Measurements from ENCODE around the gene HPCAL1. TPM values are rescaled to one million over a fixed set of nuclear protein-coding genes. Genes with fewer than 3 reads are reported as not detected.

Gene HPCAL1
- total and polyA plus RNA-seq, 9 donors, result 18.8 to 51.0 (median 30.1) TPM

DNA sequence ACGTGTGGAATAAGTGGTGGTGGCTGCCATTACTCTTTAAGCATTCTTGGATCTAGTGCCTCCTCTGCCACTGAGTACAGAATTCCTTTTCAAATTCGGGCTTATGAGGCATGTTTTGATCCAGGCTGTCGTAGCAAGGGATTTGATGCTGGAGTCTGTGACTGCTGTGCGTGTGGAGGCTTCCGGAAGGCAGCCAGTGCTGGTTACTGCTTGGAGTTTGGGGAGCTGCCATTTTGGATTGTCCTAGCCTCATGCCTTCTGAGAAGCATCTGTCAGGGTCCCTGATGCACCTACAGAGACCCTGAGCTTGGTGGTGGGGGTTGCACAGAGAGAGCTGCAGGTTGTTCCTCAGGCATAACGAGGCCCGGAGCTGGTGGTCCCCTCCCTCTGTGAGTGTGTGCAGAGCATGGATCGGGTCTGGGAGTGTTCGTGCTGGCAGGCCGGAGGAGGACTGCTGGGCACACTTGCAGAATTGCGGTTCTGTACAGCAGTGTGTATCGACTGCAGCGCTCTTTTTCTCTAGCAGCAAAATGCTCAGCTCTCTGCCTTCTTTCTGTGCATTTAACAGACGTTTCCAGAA, 7.7 kb downstream of the HPCAL1 start:
- WGBS (ENCODE audit: insufficient coverage), result 79% methylated on average over 8 of the region's 14 CpGs
- no peak overlapping the region for H3K4me3 ChIP-seq (ENCODE audit: low read length)
- no peak overlapping the region for H3K27ac ChIP-seq (ENCODE audit: low read length)
- H3K36me3 ChIP-seq (ENCODE audit: control insufficient read depth, insufficient read depth, low read length), result no peaks in the 10 kb centered on the region
- H3K9me3 ChIP-seq (replicated peaks; ENCODE audit: control insufficient read depth, low read depth, low read length), result no peaks in the 10 kb centered on the region
- no peak for DNase-seq
- peaks cover 10% of the 10 kb centered on the region for H3K27me3 ChIP-seq (ENCODE audit: control insufficient read depth, insufficient read depth, low read length)
- H3K4me1 ChIP-seq (ENCODE audit: control insufficient read depth, insufficient read depth, low read length), result peaks cover under 1% of the 10 kb centered on the region

DNA sequence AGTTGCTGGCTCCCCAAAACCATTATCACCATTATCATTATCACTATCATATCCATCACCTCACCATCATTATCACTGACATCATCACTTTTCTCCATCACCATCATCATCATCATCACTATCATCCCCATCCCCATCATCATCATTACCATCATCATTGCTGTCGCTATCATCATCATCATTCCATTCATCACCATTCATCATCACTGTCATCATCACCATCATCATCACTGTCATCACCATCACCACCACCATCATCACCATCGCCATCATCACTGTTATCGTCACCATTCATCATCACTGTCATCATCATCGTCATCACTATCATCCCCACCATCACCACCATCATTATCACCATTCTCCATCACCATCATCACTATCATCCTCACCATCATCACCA, 9.0 kb downstream of the HPCAL1 start:
- no peak for DNase-seq
- H3K4me3 ChIP-seq (ENCODE audit: low read length), result no peak overlapping the region
- WGBS (ENCODE audit: insufficient coverage), result 73% methylated on average over 4 of the region's 4 CpGs

DNA sequence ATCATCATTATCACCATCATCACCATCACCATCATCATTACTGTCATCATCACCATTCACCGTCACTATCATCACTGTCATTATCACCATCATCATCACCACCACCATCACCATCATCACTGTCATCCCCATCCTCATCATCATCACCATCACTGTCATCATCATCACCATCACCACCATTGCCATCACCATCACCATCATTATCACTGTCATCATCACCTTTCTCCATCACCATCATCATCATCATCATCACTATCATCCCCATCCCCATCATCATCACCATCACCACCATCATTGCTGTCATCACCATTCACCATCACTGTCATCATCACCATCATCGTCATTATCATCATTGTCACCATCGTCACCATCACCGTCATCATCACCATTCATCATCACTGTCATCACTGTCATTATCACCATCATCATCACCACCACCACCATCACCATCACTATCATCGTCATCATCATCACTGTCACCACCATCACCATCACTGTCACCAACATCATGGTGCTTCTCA, 9.8 kb downstream of the HPCAL1 start:
- Histone ChIP-seq H3K36me3 (ENCODE audit: control insufficient read depth, insufficient read depth, low read length) (no peaks in the 10 kb centered on the region), H3K9me3 (replicated peaks; ENCODE audit: control insufficient read depth, low read depth, low read length) (no peaks in the 10 kb centered on the region), H3K4me3 (ENCODE audit: low read length) (no peak overlapping the region), H3K27ac (ENCODE audit: low read length) (no peak overlapping the region), H3K27me3 (ENCODE audit: control insufficient read depth, insufficient read depth, low read length) (no peaks in the 10 kb centered on the region), H3K4me1 (ENCODE audit: control insufficient read depth, insufficient read depth, low read length) (no peaks in the 10 kb centered on the region)
- WGBS (ENCODE audit: insufficient coverage), result 74% methylated on average over 5 of the region's 5 CpGs
- DNase-seq, result no peak

More for the DNA sequence above, 9.0 kb downstream of the HPCAL1 start:
- no peaks in the 10 kb centered on the region for H3K36me3 ChIP-seq (ENCODE audit: control insufficient read depth, insufficient read depth, low read length)
- H3K27me3 ChIP-seq (ENCODE audit: control insufficient read depth, insufficient read depth, low read length), result no peaks in the 10 kb centered on the region
- no peak overlapping the region for H3K27ac ChIP-seq (ENCODE audit: low read length)
- H3K4me1 ChIP-seq (ENCODE audit: control insufficient read depth, insufficient read depth, low read length), result no peaks in the 10 kb centered on the region
- no peaks in the 10 kb centered on the region for H3K9me3 ChIP-seq (replicated peaks; ENCODE audit: control insufficient read depth, low read depth, low read length)

DNA sequence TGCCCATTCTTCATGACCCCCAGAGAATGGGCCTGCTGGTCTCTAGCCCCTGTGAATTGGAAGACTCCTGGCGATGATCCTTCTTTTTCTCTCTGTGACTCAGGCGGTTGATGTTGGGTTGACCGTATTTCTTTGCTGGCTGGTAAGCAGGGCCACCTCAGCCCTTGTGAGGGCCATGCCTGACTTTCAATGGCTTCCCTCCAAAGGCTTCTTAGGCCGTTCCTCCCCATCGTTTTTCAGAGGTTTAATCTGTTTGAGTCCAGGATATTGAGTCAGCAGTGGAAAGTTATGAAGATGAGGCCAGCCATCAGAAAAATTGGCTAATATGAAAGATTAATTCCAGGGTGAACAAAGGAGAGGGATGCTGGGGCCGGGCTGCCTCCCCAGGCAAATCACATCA, 13.6 kb downstream of the HPCAL1 start:
- Histone ChIP-seq H3K9me3 (replicated peaks; ENCODE audit: control insufficient read depth, low read depth, low read length) (no peaks in the 10 kb centered on the region), H3K27ac (ENCODE audit: low read length) (no peak overlapping the region), H3K4me1 (ENCODE audit: control insufficient read depth, insufficient read depth, low read length) (no peaks in the 10 kb centered on the region), H3K36me3 (ENCODE audit: control insufficient read depth, insufficient read depth, low read length) (no peaks in the 10 kb centered on the region), H3K27me3 (ENCODE audit: control insufficient read depth, insufficient read depth, low read length) (no peaks in the 10 kb centered on the region), H3K4me3 (ENCODE audit: low read length) (no peak overlapping the region)
- no peak for DNase-seq
- 86% methylated on average over 1 of the region's 6 CpGs for WGBS (ENCODE audit: insufficient coverage)

DNA sequence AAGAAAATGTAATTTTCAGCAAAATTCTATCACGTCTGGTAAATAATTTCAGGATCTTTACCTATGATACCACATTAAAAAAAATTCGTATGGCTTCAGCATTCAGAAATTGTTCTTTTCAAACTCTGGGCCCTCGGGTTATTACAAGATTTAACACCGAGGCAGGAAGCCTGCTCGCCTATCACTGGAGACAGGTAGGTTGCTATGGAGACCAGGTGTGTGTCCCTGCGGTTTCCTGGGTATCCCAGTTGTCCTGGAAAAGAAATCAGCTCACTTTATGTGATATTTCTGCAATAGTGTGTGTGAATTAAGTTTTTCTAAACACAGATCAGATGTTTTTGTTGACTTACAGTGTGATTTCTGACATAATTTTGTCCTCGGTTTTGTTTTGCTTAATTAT, 14.2 kb downstream of the HPCAL1 start:
- H3K36me3 ChIP-seq (ENCODE audit: control insufficient read depth, insufficient read depth, low read length), result no peaks in the 10 kb centered on the region
- H3K27ac ChIP-seq (ENCODE audit: low read length), result no peak overlapping the region
- no peaks in the 10 kb centered on the region for H3K27me3 ChIP-seq (ENCODE audit: control insufficient read depth, insufficient read depth, low read length)
- no peaks in the 10 kb centered on the region for H3K9me3 ChIP-seq (replicated peaks; ENCODE audit: control insufficient read depth, low read depth, low read length)
- no peak overlapping the region for H3K4me3 ChIP-seq (ENCODE audit: low read length)
- DNase-seq, result no peak
- no peaks in the 10 kb centered on the region for H3K4me1 ChIP-seq (ENCODE audit: control insufficient read depth, insufficient read depth, low read length)
- 61% methylated on average over 5 of the region's 7 CpGs for WGBS (ENCODE audit: insufficient coverage)

DNA sequence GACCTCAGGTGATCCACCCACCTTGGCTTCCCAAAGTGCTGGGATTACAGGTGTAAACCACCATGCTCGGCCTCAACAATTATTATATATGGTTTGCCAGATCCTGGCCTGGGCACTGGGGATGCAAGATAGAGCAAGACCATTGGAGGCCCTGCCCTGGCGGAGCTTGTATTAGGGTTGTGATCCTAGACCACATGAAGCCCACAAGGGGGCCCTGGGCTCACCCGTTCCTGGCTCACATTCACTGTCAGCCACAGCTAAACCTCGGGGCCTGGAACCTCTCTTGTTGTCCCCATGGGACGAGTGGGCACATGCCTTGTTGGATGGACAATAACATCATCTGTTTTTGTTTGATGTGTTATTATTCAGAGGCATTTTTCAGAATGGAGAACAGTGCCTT, 14.9 kb downstream of the HPCAL1 start:
- H3K36me3 ChIP-seq (ENCODE audit: control insufficient read depth, insufficient read depth, low read length), result no peaks in the 10 kb centered on the region
- no peaks in the 10 kb centered on the region for H3K4me1 ChIP-seq (ENCODE audit: control insufficient read depth, insufficient read depth, low read length)
- DNase-seq, result no peak
- 60% methylated on average over 2 of the region's 5 CpGs for WGBS (ENCODE audit: insufficient coverage)
- H3K9me3 ChIP-seq (replicated peaks; ENCODE audit: control insufficient read depth, low read depth, low read length), result peaks cover 2% of the 10 kb centered on the region
- H3K27me3 ChIP-seq (ENCODE audit: control insufficient read depth, insufficient read depth, low read length), result no peaks in the 10 kb centered on the region
- H3K27ac ChIP-seq (ENCODE audit: low read length), result no peak overlapping the region
- H3K4me3 ChIP-seq (ENCODE audit: low read length), result no peak overlapping the region

DNA sequence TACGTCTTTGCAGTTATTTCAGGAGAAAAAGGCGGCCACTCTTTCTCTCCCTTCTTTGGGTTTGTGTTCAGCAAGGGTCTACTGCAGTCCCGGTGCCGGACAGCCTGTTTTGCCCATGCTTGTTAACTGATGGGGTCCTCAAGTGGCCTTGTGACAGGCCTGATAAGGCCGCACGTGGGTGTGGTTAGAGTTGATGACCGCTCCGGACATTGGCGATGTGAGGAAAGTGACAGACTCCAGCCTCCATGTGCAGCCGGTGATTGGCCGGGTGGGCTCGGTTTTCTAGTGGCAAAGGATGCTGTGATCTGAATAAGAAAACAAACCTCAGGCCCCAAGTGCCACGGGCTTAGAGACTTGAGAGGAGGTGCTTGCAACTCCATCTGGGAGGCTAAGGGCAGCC, 15.6 kb downstream of the HPCAL1 start:
- H3K9me3 ChIP-seq (replicated peaks; ENCODE audit: control insufficient read depth, low read depth, low read length), result peaks cover 2% of the 10 kb centered on the region
- DNase-seq, result no peak
- no peaks in the 10 kb centered on the region for H3K4me1 ChIP-seq (ENCODE audit: control insufficient read depth, insufficient read depth, low read length)
- H3K27ac ChIP-seq (ENCODE audit: low read length), result no peak overlapping the region
- no peak overlapping the region for H3K4me3 ChIP-seq (ENCODE audit: low read length)
- WGBS (ENCODE audit: insufficient coverage), result 91% methylated on average over 12 of the region's 13 CpGs
- H3K36me3 ChIP-seq (ENCODE audit: control insufficient read depth, insufficient read depth, low read length), result no peaks in the 10 kb centered on the region
- H3K27me3 ChIP-seq (ENCODE audit: control insufficient read depth, insufficient read depth, low read length), result no peaks in the 10 kb centered on the region

DNA sequence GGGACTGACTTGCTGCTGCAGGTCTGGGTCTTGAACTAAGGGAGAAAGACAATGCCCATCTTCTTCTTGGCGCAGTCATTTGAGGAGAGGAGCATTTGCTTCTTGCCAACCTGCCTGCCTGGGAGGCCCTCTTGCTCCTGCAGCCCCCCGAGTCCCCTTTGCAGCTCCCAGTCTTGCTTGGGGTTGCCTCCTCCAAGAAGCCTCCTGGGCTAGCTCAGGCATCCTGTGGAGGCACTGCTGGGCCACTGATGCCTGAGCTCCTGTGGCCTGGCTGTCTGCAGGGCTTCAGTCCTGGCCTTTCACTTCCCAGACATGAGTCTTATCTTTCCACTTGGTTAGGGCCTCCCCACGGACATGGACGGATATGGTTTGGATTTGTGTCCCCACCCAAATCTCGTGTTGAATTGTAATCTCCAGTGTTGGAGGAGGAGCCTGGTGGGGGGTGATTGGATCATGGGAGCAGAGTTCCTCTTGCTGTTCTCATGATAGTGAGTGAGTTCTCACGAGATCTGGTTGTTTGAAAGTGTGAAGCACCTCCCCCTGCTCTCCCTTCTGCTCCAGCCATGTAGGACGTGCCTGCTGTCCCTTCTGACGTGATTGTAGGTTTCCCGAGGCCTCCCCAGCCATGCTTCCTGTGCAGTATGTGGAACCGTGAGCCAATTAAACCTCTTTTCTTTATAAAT, 17.3 kb downstream of the HPCAL1 start:
- WGBS (ENCODE audit: insufficient coverage), result 68% methylated on average over 7 of the region's 10 CpGs
- H3K4me1 ChIP-seq (ENCODE audit: control insufficient read depth, insufficient read depth, low read length), result no peaks in the 10 kb centered on the region
- H3K4me3 ChIP-seq (ENCODE audit: low read length), result no peak overlapping the region
- no peaks in the 10 kb centered on the region for H3K27me3 ChIP-seq (ENCODE audit: control insufficient read depth, insufficient read depth, low read length)
- H3K27ac ChIP-seq (ENCODE audit: low read length), result no peak overlapping the region
- H3K36me3 ChIP-seq (ENCODE audit: control insufficient read depth, insufficient read depth, low read length), result no peaks in the 10 kb centered on the region
- DNase-seq, result no peak
- H3K9me3 ChIP-seq (replicated peaks; ENCODE audit: control insufficient read depth, low read depth, low read length), result peaks cover 2% of the 10 kb centered on the region

DNA sequence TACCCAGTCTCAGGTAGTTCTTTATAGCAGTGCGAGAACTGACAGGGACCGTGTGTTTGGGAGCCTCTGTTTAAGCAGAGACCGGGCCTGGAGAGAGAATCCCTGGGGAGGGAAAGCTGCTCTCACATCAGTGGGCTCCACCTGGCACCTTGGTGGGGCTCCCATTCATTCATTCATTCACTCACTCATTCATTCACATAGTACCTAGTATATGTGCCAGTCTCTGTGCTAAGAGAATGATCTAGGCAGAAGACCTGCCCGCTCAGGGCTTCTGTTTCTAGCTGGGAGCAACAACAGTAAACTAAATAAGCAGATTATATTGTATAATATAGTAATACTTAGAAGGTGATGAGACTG, 17.8 kb downstream of the HPCAL1 start:
- Histone ChIP-seq H3K36me3 (ENCODE audit: control insufficient read depth, insufficient read depth, low read length) (no peaks in the 10 kb centered on the region), H3K9me3 (replicated peaks; ENCODE audit: control insufficient read depth, low read depth, low read length) (peaks cover 2% of the 10 kb centered on the region), H3K27ac (ENCODE audit: low read length) (no peak overlapping the region), H3K27me3 (ENCODE audit: control insufficient read depth, insufficient read depth, low read length) (no peaks in the 10 kb centered on the region), H3K4me3 (ENCODE audit: low read length) (no peak overlapping the region), H3K4me1 (ENCODE audit: control insufficient read depth, insufficient read depth, low read length) (peaks cover 1% of the 10 kb centered on the region)
- DNase-seq, result no peak
- no CpG with 5 or more reads among the region's 4 CpGs for WGBS (ENCODE audit: insufficient coverage)

DNA sequence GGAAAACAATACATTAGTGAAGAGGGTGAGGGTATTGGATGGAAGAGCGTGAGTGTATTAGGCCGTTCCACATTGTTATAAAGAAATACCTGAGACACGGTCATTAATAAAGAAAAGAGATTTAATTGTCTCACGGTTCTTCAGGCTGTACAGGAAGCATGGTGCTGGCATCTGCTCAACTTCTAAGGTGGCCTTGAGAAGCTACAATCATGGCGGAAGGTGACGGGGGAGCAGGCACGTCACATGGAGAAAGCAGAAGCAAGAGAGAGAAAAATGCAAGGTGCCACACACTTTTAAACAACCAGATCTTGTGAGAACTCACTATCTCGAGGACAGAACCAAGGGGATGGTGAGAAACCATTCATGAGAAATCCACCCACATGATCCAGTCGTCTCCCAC, 18.2 kb downstream of the HPCAL1 start:
- 98% methylated on average over 6 of the region's 9 CpGs for WGBS (ENCODE audit: insufficient coverage)

More for the DNA sequence above, 18.2 kb downstream of the HPCAL1 start:
- peaks cover 2% of the 10 kb centered on the region for H3K9me3 ChIP-seq (replicated peaks; ENCODE audit: control insufficient read depth, low read depth, low read length)
- DNase-seq, result no peak
- no peaks in the 10 kb centered on the region for H3K36me3 ChIP-seq (ENCODE audit: control insufficient read depth, insufficient read depth, low read length)
- H3K4me3 ChIP-seq (ENCODE audit: low read length), result no peak overlapping the region
- no peak overlapping the region for H3K27ac ChIP-seq (ENCODE audit: low read length)
- no peaks in the 10 kb centered on the region for H3K27me3 ChIP-seq (ENCODE audit: control insufficient read depth, insufficient read depth, low read length)
- H3K4me1 ChIP-seq (ENCODE audit: control insufficient read depth, insufficient read depth, low read length), result peaks cover 5% of the 10 kb centered on the region
